Activated T-cell treated with anti-CD3 and anti-CD28 coated beads, Interleukin-2, amount 50 U/mL, for 1 hour (primary cell): ENCODE data around the gene RAB40B.

Experiments used
- DNase-seq: peaks from one replicate; pipeline ENCODE4 v3.0.0-alpha.2; 2020

Gene RAB40B

GRCh38 chr17:82648165-82648668 lies 50.3 kb downstream of the RAB40B start, which contains the start of gene WDR45B:
Gene WDR45B (minus strand): TSS chr17:82648444. CDS start chr17:82648340, 104 bp downstream.
- DNase-seq, result peak; percentile 88

- peak; percentile 62 for DNase-seq
Observed at GRCh38 chr17:82647593-82648164, 50.8 kb downstream of the RAB40B start.

DNA sequence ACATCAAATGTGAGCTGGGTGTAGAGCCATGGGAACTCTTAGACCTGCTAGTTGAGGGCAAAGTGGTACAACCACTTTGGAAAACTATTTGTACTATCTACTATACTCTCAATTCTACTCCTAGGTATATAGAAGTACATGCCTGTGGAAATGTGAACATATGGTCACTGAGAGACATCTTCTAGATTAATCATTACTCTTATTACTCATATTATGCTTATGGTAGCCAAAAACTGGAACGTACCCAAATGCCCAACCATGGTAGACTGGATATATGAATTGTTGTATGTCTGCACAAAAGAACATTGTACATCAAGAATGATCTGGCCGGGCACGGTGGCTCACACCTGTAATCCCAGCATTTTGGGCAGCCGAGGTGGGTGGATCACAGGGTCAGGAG lies 53.0 kb downstream of the RAB40B start:
- no peak for DNase-seq

- DNase-seq, result no peak
Observed at GRCh38 chr17:82644148-82644547, 54.4 kb downstream of the RAB40B start.

DNA sequence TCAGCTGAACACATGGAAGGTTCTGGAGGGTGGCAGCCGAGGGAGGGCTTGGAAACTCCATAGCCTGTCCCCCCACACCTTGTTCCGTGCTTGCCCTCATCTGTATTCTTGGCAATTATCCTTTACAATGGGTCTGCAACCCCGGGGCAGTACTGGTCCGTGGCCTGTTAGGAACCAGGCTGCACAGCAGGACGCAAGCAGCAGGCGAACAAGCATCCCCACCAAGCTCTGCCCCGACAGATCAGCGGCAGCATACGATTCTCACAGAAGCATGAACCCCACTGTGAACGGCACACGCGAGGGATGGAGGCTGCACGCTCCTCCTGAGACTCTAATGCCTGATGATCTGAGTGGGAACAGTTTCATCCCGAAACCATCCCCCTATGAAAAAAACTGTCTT lies 56.5 kb downstream of the RAB40B start:
- DNase-seq, result no peak

DNA sequence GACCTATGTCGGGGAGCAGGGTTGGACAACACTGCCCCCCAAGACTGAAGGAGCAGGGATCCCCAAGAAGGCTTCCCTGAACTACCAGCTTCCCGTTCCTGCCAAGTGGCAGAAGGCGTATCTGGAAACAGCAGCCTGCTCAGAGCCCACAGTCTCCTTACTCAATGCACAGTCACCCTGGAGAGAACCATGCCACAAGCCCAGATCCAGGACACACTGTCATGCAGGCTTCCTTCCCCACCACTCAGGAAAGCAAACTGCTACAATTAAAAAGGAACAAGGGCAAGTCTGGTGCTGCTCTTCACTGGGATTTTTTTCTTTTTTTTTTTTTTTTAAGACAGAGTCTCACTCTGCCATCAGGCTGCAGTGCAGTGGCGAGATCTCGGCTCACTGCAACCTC lies 58.5 kb downstream of the RAB40B start:
- DNase-seq, result no peak

- DNase-seq, result no peak
Observed at GRCh38 chr17:82639628-82640027, 58.9 kb downstream of the RAB40B start.

- no peak for DNase-seq
Observed at GRCh38 chr17:82638183-82638773, 60.2 kb downstream of the RAB40B start.

DNA sequence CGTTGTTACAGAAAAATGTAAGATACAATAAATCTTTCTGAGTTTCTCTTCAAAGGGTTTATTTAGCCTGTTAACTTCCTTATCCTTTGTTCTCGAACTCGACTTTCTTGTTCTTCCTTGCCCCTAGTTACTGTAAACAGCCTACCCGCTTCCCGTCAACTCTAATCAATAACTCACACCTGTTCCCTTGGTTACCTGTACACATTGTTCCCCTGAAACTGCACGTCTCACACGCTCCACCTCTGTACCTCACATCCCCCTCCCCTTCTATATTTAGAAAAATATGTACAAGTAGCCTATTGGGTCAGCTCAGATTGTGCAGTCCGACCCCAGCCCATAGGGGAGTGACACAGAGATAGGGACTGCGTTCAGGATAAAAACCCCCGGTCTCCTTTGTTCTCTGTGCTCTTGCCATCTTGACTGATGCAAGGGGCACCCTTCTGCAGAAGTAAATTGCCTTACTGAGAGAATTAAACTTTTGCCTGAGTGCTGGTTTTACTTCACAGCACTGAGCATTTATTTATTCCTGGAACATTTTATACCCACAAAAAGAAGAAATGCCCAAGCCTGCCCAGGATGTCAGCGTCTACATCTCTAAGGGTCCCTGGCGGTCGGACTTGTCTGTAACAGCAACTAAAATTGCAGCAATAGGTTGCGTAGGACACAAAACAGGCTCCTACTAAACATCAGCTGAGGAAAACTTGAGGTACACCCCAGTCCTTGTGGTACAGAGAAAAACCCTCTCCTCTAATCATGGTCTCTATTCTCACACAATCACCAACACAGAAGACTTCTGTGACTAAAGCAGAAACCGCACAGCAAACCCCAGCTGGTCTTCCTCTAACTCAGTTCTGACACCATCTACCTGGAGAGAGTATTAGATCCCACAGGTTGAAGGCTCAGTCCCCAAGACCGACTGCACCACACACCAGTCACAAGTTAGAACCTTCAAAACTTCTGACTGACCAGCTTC lies 61.6 kb downstream of the RAB40B start:
- DNase-seq, result no peak

DNA sequence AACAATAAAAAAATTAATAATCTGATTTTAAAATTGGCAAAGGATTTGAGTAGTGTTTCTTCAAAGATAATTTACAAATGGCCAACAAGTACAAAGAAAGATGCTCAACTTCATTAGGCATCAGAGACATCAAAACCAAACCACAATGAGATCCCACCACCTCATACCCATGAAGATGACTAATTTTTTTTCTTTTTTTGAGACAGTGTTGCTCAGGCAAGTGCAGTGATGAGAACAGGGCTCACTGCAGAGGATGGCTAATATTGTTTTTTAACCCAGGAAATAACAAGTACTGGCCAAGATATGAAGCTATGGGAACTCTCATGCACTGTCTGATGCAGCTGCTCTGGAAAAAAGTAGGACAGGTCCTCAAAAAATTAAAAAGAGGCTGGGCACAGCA lies 65.2 kb downstream of the RAB40B start:
- no peak for DNase-seq

GRCh38 chr17:82632451-82632850 lies 66.0 kb downstream of the RAB40B start:
- DNase-seq, result no peak

DNA sequence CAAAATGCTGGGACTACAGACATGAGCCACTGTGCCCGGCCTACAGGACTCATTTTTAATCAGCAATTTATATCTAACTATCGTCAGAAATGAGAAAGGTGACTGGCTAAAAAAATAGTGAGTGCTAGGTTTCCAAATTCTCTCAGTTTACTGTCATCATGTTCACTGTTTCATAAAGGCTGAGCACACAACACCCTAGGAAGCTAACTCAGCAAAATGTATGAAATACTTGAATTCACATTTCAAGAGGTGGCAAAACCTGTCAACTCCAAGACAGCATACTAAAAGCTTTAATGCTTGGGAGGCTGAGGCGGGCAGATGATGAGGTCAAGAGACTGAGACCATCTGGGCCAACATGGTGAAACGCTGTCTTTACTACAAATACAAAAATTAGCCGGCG lies 67.0 kb downstream of the RAB40B start:
- no peak for DNase-seq

DNA sequence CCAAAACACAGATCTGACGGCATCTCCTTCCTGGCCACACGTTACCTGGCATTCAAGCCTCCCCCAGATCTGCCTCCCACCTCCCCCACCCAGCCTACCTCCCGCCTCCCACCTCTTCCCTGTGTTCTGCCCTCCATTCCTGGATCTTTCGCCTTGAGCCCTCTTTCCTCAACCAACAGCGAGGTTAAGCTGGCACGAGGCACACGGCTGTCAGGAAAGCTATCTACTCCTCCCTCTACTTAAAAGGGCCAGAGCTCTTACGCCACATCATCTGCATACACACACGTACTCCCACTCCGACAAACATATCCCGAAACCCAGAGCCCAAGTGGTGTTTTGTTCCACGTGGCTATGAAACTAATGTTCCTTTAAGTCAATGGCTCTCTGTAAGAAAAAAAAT lies 68.3 kb downstream of the RAB40B start:
- DNase-seq, result no peak

DNA sequence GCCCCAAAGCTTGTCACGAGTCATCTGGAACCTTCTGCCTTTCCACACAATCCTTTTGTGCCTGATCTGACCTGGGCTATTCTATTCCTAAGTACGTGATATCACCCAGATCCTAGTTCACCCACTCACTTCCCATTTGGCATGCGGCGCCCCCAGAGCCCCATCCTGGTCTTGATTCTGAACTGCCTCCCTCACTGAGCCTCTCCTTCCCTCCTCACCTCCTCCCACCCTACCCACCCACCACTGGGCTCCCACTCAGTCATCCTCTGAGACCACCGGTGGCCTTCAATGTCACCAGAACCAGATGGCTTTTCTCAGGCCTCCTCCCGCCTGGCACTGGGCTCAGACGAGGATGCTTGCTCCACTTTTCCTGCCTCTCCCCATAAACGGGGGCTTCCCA lies 68.8 kb downstream of the RAB40B start:
- DNase-seq, result no peak

GRCh38 chr17:82627405-82627804 lies 71.1 kb downstream of the RAB40B start:
- DNase-seq, result no peak

DNA sequence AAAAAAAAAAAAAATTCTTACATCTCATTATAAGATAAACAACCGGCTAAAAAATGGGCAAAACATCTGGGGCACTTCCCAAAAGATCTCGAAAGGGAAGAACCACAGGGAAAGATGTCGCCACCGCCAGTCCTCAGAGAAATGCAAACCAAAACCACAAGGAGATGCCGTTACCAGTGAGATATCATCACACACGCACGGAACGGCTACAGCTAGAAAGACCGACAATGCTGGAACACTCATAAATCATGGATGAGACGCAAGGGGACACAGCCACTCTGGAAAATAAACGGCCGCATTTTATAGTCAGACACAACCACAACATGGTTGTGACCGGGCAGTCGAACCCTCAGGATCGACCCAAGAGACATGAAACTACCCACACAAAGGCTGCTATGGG lies 74.8 kb downstream of the RAB40B start:
- DNase-seq, result no peak

DNA sequence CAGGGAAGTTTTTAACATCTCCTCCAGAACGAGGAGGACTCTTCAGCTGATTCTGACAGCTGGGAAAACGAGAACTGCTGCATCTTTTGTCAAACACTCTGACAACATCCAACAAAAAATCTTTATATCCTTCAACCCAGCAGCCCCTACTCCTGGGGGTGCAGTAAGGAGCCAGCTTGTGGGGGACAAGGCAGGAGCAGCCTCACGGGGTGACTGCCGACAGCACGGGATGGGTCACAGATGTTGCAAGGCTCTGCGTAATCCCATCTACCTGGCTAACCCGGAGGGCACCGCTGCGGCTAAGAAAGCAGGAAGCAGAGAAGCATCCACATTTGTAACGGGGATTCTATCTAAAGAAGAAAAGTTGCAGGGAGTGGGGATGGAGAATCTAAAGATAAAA lies 78.9 kb downstream of the RAB40B start:
- DNase-seq, result no peak

GRCh38 chr17:82619211-82619610 lies 79.3 kb downstream of the RAB40B start:
- DNase-seq, result no peak

GRCh38 chr17:82616021-82616711 lies 82.3 kb downstream of the RAB40B start:
- DNase-seq, result no peak

- DNase-seq, result no peak
Observed at GRCh38 chr17:82615084-82616020, 83.1 kb downstream of the RAB40B start.

- DNase-seq, result no peak
Observed at GRCh38 chr17:82614095-82614631, 84.3 kb downstream of the RAB40B start.
